HG03521 (cell line): Measurements from ENCODE around the gene CEP41.
A peak's percentile ranks its signal among the peaks of the same experiment; 100 is the strongest.
"Not testable (repeated sequence)": the region's sequence is repeated elsewhere in the genome, so short reads cannot be mapped to it uniquely, and the experiment has no call there.

ENCODE experiments used
- ATAC-seq: cut with Tn5 transposase; IDR thresholded peaks from one replicate; pipeline ENCODE4 v1.9.1; 2021; ENCODE audit warnings: mild to moderate bottlenecking, moderate library complexity; ENCODE audit not compliant: unreplicated experiment

CEP41 gene

GRCh38 chr7:130463553-130464434 lies 23.0 kb upstream of the CEP41 start:
- no peak for ATAC-seq

DNA sequence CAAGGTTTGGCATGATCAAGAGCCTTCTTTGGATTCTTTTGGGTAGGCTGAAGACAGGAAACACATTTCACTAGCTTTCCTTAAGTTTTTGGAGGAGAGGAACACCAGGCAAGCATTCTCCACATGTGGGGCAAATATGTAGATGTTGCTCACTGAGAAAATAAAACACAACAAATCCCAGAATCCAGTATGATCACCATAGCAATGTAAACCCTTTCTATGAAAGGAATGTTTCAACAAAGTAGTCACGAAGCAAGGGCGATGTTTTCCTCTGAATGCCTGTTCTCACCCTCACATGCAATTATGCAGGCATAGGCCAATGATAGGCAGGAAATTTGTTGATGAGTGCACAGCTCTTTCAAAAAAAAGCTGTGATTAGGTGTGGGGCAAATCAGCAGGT lies 20.5 kb upstream of the CEP41 start:
- no peak for ATAC-seq

DNA sequence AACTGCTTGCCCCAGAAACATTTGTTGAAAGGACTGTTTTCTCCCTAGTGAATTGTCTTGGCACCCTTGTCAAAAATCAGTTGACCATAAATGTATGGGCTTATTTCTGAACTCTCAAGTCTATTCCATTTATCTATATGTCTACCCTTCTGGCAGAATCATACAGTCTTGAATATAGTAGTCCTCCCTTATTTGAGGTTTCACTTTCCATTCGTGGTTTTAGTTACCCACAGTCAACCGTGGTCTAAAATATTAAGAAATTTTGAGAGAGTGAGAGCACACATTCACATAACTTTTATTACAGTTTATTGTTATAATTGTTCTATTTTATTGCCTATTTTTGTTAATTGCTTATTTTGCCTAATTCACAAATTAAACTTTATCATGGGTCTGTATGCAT lies 17.4 kb upstream of the CEP41 start:
- ATAC-seq = peak; percentile 58

DNA sequence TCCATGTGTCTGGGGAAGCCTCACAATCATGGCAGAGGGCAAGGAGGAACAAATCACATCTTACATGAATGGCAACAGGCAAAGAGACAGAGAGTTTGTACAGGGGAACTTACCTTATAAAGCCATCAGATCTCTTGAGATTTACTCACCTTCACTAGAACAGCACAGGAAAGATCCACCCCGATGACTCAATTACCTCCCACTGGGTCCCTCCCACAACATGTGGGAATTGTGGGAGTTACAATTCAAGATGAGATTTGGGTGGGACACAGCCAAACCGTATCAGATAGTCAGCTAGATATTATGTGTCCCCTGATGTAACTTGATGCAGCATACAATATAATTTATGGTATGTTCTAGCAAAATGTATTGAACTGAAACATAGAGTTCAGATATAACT lies 14.1 kb upstream of the CEP41 start:
- ATAC-seq = no peak

DNA sequence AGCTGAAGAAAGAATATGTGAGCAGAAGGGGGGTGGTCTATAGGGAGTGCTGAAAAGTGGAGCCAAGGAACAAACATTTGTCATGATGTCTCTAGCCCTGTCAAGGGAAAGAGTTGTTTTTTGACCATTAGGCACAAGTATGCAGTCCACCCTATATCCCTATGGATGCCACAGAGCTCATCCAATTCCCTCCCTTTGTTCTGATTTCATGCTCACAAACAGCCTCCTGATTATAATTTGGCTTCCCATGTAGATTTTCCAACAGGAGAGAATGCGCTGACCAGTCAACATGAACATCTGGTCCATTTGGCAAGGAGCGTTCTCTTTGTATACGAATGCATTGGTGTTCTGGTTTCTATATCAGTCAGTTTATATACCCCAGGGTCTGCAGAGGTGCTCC lies 12.1 kb upstream of the CEP41 start:
- ATAC-seq = no peak

GRCh38 chr7:130451344-130451743 lies 10.5 kb upstream of the CEP41 start:
- ATAC-seq = not testable (repeated sequence)

GRCh38 chr7:130446259-130446658 lies 5.4 kb upstream of the CEP41 start:
- no peak for ATAC-seq

GRCh38 chr7:130444751-130445407 lies 4.1 kb upstream of the CEP41 start:
- no peak for ATAC-seq

DNA sequence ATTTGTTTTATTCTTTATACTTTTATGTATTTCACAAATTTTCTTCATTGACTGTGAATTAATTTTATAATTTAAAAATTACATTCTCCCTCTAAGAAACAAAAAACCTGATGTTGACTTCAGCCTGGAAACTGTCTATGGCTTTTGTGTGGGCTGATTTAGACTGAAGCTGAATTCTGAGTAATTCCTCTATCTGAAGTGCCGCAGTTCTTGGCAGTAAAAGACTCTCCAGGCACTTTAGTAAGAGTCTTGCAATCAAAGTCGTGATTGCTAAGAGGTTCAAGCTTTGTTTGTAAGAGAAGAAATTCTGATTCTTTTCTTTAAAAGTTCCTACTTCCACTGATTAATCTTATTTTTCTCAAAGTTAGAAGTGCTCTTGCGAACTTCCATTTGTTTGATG lies 3.4 kb upstream of the CEP41 start:
- no peak for ATAC-seq

- no peak for ATAC-seq
These were observed 1.8 kb upstream of the CEP41 start for GRCh38 chr7:130442601-130443000.

DNA sequence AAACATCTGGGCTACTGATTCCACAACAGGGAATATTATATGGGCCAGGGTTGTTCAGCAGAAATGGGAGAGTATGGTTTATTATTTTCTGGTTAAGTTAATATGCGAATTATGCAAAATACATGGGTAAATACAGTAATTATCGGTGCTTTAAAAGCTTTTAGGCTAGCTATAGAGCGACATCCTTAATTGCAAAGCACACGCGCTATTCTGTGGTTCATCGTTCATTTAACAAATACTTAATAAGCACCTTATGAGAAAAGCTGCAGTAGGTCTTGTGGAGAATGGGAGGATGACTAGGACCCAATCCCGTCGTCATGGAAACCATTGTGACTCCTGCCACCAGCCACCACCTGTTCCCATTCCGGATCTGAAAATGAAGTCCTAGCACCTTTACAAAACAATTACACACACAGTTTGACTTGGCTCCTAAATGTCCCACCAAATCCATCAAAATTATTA lies 623 bp upstream of the CEP41 start:
- no peak for ATAC-seq

DNA sequence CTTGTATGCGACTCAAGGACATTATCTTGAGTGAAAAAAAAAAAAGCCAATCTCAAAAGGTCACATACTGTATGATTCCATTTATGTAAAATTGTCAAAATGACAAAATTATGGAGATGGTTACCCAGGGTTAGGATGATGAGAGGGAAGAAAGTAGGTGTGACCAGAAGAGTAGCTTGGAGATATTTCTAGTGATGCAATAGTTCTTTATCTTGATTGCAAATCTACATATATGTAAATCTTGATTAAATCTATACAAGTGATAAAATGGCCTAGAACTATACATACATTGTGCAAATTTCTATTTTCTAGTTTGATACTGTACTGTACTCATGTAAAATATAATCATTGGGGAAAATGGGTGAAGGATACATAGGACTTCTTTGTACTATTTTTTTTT lies 4.6 kb downstream of the CEP41 start:
- ATAC-seq = no peak

GRCh38 chr7:130435311-130435854 lies 5.4 kb downstream of the CEP41 start:
- no peak for ATAC-seq

DNA sequence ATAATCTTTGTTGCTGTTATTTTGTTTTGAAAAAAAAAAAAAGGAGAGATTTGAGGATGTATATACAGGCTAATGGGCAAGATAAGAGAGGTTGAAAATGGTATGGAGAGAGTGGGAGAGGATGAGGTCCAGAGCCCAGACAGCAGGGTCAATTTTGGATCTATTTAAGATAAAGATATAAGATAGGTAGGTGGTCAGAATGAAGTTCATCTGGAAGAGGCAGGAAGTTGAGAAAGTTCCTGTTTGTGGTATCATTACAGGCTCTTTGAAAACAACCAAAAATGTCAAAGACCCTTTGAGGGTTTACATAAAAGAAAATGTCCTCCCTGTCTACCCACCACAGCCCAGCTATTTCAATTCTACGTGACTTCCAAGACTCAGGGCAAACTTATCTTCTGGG lies 7.5 kb downstream of the CEP41 start:
- no peak for ATAC-seq

DNA sequence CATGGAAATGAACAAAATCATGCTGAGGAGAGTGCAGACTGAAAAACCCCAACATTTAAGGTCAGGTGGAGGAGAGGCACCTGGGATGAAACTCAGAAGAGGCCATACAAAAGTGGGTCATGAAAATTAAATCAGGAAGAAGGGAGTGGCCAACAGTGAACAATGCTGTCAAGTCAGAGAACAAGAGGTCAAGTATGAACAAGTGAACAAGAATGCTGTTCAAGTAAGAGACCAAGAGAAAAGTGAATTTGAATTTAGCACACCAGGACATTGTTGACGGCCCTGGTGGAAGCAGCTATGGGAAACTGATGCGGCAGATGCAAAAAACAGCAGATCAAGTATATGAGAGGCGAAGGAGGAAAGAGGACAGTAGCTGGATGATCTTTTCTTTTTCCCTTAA lies 7.9 kb downstream of the CEP41 start:
- no peak for ATAC-seq

DNA sequence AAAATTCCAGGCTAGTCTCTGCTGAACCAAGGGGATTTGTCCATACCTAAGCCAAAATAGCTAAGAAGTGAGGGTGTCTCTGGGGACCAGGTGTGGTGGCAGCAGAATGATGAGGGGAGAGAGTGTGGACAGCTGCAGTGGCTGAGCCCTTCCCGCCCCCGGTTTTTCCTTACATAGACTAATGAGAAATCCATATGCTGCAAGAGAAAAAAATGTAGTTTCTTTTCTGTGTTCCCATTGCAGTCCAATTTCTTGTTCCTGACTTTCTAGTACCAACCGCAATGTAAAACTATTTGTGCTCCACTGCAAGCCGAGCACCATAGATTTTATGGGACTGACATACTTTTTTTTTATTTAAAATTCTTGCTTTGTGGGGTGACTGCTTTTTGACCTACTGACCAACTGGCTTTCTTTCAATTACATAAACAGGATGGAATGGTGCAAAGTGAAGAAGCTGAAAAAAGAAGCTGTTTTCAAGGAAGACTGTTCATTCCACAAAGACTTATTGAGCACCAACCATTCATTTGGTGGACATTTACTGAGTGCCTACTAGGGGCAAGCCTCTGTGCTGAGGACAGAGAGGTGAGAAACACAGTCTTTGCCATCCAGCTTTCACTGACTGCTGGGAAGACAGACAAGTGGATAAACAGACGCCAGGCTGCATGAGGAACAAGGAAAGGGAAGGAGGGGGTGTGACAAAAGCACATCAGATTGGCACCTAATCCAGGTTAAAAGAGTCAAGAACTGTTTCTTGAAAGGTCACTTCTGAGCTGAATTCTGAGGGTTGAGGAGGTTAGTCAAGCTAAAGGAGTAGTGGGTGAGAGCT lies 9.8 kb downstream of the CEP41 start:
- no peak for ATAC-seq

- ATAC-seq = no peak
These were observed 10.7 kb downstream of the CEP41 start for GRCh38 chr7:130430115-130430514.

DNA sequence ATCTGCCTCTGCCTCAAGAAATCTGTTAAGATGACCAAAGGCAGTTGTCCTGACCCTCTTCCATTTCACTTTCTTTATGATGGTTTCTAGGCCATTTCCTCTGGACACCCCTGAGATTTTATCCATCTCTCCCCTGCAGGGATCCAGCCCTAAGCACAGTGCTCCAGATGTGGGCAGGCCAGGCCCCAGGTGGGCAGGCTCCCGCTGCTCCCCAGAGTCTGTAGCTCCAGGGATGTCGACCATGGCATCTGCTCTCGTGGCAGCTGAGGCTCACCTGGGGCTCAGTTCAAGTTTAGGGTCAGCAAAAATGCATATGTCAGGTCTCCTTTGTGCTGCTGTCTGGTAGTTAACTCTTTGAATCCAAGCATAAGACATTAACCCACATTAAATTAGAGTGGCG lies 11.8 kb downstream of the CEP41 start:
- ATAC-seq = no peak

GRCh38 chr7:130426564-130426963 lies 14.3 kb downstream of the CEP41 start:
- ATAC-seq = no peak

- no peak for ATAC-seq
These were observed 15.0 kb downstream of the CEP41 start for GRCh38 chr7:130425796-130426195.

GRCh38 chr7:130423501-130424037 lies 17.2 kb downstream of the CEP41 start:
- no peak for ATAC-seq
